ENCODE data around the gene MOCOS.

MOCOS gene

GRCh38 chr18:36309436-36310391 lies 122.4 kb downstream of the MOCOS start:
- peak; percentile 98 for DNase-seq

DNA sequence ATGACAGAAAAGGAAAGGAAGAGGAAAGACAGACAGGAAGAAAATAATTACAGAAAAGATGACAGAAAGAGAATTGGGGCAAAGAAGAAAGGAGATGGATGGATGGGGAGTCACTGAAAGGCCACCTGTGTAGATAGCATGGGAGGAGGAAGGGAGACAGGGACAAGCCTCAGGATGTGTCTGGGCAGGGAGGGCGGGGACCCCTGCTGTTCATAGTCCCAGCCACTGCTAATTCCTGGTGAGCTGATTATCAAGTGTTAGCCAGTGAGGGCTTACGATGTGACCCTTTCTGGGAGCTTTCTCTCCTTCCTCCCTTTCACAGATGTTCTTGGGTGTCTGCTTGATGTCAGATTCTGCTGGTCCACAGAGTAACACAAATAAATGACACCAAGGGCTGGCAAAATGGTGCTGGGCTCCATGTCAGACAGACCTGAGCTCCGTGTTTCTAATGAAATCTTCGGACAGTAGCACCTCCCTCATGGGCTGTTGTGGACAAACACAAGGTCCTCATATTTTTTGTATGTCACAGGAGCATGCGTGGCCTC lies 123.8 kb downstream of the MOCOS start:
- DNase-seq = peak; percentile 35

- no peak for DNase-seq
Observed at GRCh38 chr18:36312806-36313395, 125.6 kb downstream of the MOCOS start.

- no peak for DNase-seq
Observed at GRCh38 chr18:36314098-36314497, 126.8 kb downstream of the MOCOS start.

- no peak for DNase-seq
Observed at GRCh38 chr18:36314754-36315153, 127.5 kb downstream of the MOCOS start.

GRCh38 chr18:36315736-36316135 lies 128.4 kb downstream of the MOCOS start:
- DNase-seq = no peak

DNA sequence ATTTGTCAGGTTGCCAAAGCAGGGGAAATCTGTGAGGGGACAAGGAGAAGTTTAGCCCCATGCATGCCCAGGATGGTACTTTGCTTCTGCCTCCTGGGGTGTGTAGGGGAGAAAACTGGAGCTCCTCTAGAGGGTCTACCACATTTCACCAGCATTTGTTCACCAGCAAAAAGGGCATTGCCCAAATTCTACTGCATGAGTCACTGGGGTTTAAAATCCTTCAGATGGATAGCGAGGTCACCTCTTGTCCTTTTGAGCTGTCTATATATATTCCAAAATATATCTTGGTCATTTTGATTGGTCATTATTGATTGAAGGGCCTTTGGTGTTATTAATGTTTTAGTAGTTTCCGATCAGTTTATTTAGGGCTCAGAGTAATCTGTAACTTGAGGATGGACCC lies 128.9 kb downstream of the MOCOS start:
- DNase-seq = no peak

Measured in islet precursor cell (in vitro differentiated cells).